GM19468 (cell line): ENCODE measurements around the gene WDR5B.
"Not testable (repeated sequence)": the region's sequence is repeated elsewhere in the genome, so short reads cannot be mapped to it uniquely, and the experiment has no call there.

Source experiments
- ATAC-seq: cut with Tn5 transposase; IDR thresholded peaks from one replicate; pipeline ENCODE4 v1.9.1; 2021; ENCODE audit warnings: mild to moderate bottlenecking, moderate library complexity, moderate number of reproducible peaks; ENCODE audit not compliant: unreplicated experiment; ENCODE audit errors: extremely low read depth

The WDR5B gene

DNA sequence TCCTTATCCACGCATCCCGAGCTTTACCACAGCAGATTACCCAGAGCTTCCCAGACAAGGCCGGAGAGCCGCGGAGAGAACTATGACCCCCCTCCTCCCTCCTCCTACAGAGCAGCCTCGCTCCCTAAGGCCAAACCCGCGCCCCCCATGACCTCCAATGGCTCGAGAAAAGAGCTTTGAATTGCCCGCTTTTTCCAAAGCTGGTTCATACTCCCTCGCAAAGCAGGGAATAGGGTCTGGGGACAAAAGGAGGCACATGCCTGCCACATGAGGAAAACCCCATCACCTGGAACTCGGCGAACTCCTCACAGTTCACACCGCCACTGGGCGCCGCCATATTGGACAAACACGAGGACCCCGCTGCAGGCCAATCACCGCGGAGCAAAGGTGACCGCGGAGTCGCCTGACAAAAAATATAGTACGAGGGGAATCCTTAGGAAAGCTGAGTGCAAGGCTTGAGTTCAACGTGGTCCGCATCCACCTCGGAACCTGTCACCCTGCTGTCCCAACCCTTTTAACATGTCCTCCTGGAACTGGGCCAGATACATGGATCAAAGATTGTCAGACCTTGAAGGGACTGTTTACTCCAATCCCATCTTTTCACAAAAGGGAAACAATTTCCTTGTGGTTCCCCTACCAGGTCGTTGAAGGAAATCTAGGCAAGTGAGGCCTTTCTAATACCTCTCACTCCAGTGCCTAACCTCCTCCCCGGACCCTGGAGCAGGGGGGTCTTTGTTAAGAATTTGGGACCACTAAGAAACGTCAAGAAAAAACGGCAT, 32.8 kb downstream of the WDR5B start, which contains the start of gene MIX23:
Gene MIX23 (minus strand): TSS at position 344 of the 779 bp plus-strand sequence. CDS start 7 bp downstream, at position 337.
- peak; percentile 32 for ATAC-seq

DNA sequence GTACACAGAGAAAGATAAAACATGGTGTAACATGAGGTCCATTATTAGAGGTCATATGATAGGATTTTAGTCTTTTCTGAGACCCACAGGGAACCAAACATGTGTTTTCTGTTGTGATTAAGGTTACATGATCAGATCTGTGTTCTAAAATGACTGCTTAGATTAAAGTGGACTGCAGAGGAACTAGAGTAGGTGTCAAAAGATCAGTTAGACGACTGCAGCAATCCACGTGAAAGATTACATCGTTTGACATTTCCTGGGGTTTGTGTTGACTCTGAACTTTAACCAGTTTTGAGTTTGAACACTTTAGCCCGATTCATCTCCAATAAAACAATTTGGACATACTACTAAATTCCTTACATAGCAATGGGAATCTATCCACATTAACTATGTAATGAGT, 37.9 kb downstream of the WDR5B start:
- no peak for ATAC-seq

DNA sequence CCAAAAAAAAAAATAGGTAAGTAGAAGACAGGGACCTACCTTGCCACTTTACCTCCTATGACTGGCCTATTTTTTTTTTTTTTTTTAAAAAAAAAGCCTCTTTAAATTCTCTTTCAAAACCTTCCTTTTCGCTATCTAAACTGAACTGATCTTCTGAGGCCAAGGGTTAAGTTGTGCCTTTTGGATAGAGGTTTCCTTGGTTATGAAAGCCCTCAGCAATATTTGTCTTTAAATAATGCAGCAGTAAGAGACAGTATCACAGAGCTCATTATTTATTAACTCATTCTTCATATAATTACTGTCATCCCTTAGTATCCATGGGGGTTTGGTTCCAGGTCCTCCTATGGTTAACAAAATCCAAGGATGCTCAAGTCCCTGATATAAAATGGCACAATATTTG, 41.8 kb downstream of the WDR5B start:
- ATAC-seq, result no peak

DNA sequence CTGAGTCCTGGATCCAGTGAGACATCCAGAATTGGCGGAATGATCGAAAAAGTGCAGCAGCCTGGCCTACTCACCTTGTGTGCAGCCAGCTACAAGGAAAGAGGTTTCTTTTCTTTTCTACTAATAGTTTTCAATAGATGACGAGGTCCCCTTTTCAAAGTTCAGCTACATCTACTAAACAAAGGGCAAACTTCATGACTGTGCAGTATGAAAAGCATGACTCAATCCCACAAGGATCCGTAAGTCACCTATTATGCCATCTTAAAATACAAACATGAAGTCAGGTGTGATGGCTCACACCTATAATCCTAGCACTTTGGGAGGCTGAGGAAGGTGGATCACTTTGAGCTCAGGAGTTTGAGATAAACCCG, 49.5 kb downstream of the WDR5B start:
- no peak for ATAC-seq

DNA sequence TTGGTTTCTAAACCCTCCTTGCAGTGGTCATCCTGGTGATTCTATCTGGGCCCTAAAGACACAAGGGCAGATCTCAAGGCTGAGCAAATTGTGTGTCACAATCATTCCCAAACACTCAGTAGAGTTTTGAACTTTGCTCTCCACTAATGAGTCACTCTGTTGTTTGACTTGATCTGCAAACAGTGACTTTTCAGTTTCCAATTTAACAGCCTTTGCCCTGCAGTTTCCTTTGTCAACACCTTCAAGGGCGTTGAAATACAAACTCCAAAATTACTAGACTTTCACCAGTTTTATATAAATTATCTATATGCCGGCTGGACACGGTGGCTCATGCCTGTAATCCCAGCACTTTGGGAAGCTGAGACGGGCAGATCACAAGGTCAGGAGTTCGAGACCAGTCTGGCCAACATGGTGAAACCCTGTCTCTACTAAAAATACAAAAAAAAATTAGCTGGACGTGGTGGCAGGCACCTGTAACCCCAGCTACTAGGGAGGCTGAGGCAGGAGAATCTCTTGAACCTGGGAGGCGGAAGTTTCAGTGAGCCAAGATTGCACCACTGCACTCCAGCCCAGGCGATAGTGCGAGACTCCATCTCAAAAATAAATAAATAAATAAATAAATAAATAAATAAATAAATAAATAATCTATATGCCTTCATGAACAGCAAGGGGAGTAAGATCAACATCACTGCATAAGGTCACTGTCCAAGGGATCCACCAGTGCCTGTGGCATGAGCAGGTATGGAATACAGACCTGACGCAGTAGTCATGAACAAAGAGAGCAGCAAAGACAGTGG, 50.1 kb downstream of the WDR5B start:
- not testable (repeated sequence) for ATAC-seq

DNA sequence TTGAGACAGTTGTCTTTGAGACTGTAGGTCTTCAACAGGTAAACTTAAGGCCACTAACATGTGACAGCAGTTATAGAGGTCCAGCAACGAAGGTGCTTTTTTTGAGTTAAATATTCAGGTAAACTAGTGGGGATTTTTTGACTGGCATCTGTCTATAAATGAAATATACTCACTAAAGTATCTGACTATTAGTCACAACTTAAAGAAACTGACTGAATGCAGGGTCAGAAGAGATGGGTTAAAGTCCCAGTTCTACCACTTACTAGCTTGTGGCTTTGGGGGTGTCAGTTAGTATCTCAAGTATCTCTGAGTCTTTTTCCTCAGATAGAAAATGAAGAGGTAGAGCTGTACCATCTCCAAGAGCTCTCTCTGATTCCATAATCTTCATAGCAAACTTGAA, 50.8 kb downstream of the WDR5B start:
- ATAC-seq, result no peak

DNA sequence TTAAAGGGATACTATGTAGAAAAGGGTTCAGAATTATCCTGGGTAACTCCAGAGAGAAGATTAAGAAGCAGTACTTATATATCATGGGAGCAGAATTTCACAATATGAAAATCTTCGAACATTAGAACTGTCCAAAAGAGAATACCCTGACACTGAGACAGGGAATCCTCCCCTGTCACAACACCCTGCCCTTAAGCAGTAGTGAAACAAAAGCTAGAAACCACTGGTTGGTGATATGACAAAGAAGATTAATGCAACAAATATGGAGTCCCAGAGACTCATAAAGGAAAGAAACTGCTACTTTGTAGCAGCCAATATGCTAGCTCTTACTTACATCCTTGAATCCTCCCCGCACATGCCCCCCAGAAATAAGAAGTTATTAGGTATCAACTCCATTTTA, 51.4 kb downstream of the WDR5B start:
- ATAC-seq, result no peak
